Ishikawa (cell line): ENCODE results near the gene SFMBT1.

ENCODE experiments used
- CEBPB ChIP-seq: IDR thresholded peaks from 2 replicates; pipeline ENCODE4 v1.6.1; 2012
- CREB1 ChIP-seq: IDR thresholded peaks from 2 replicates; pipeline ENCODE4 v1.6.1; 2012; ENCODE audit warnings: low read depth
- EGR1 ChIP-seq: IDR thresholded peaks from 2 replicates; pipeline ENCODE4 v1.6.1; 2012
- EP300 ChIP-seq: IDR thresholded peaks from 2 replicates; pipeline ENCODE4 v1.6.1; 2012; ENCODE audit warnings: borderline replicate concordance
- FOXM1 ChIP-seq: IDR thresholded peaks from 2 replicates; pipeline ENCODE4 v1.6.1; 2012; ENCODE audit warnings: low read depth, borderline replicate concordance
- NFIC ChIP-seq: IDR thresholded peaks from 2 replicates; pipeline ENCODE4 v1.6.1; 2012
- REST ChIP-seq: IDR thresholded peaks from 2 replicates; pipeline ENCODE4 v1.6.1; 2012; ENCODE audit warnings: low read depth, mild to moderate bottlenecking
- TAF1 ChIP-seq: IDR thresholded peaks from 2 replicates; pipeline ENCODE4 v1.6.1; 2012; ENCODE audit warnings: low read depth, mild to moderate bottlenecking
- TCF12 ChIP-seq: IDR thresholded peaks from 2 replicates; pipeline ENCODE4 v1.6.1; 2012; ENCODE audit warnings: low read depth
- TEAD4 ChIP-seq: IDR thresholded peaks from 2 replicates; pipeline ENCODE4 v1.6.1; 2012
- YY1 ChIP-seq: IDR thresholded peaks from 2 replicates; pipeline ENCODE4 v1.6.1; 2012; ENCODE audit warnings: low read depth
- TF ChIP-seq, protein P1 (sequence below): IDR thresholded peaks from 2 replicates; pipeline ENCODE4 v1.6.1; 2012
- TF ChIP-seq, protein P2 (sequence below): IDR thresholded peaks from 2 replicates; pipeline ENCODE4 v1.6.1; 2012

- TF ChIP-seq YY1 (no peak), REST (no peak), TAF1 (no peak), EP300 (no peak), FOXM1 (no peak), TCF12 (no peak), TEAD4 (no peak), CREB1 (no peak), NFIC (no peak), CEBPB (no peak), EGR1 (no peak)
- TF ChIP-seq, protein P1, sequence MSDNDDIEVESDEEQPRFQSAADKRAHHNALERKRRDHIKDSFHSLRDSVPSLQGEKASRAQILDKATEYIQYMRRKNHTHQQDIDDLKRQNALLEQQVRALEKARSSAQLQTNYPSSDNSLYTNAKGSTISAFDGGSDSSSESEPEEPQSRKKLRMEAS, result no peak
- TF ChIP-seq, protein P2, sequence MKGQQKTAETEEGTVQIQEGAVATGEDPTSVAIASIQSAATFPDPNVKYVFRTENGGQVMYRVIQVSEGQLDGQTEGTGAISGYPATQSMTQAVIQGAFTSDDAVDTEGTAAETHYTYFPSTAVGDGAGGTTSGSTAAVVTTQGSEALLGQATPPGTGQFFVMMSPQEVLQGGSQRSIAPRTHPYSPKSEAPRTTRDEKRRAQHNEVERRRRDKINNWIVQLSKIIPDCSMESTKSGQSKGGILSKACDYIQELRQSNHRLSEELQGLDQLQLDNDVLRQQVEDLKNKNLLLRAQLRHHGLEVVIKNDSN, result no peak
Measured at GRCh38 chr3:52923963-52924362, 121.9 kb downstream of the SFMBT1 start.
